GM21717 (cell line): ENCODE measurements around the gene NHLRC2.
"Not testable (repeated sequence)": the region's sequence is repeated elsewhere in the genome, so short reads cannot be mapped to it uniquely, and the experiment has no call there.

ENCODE experiments used
- ATAC-seq: cut with Tn5 transposase; IDR thresholded peaks from one replicate; pipeline ENCODE4 v1.9.1; 2021; ENCODE audit warnings: mild to moderate bottlenecking, moderate library complexity; ENCODE audit not compliant: unreplicated experiment

The NHLRC2 gene, protein sequence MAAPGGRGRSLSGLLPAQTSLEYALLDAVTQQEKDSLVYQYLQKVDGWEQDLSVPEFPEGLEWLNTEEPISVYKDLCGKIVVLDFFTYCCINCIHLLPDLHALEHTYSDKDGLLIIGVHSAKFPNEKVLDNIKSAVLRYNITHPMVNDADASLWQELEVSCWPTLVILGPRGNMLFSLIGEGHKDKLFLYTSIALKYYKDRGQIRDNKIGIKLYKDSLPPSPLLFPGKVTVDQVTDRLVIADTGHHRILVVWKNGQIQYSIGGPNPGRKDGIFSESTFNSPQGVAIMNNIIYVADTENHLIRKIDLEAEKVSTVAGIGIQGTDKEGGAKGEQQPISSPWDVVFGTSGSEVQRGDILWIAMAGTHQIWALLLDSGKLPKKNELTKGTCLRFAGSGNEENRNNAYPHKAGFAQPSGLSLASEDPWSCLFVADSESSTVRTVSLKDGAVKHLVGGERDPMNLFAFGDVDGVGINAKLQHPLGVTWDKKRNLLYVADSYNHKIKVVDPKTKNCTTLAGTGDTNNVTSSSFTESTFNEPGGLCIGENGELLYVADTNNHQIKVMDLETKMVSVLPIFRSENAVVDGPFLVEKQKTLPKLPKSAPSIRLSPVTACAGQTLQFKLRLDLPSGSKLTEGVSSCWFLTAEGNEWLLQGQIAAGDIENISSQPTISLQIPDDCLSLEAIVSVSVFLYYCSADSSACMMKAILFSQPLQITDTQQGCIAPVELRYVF

DNA sequence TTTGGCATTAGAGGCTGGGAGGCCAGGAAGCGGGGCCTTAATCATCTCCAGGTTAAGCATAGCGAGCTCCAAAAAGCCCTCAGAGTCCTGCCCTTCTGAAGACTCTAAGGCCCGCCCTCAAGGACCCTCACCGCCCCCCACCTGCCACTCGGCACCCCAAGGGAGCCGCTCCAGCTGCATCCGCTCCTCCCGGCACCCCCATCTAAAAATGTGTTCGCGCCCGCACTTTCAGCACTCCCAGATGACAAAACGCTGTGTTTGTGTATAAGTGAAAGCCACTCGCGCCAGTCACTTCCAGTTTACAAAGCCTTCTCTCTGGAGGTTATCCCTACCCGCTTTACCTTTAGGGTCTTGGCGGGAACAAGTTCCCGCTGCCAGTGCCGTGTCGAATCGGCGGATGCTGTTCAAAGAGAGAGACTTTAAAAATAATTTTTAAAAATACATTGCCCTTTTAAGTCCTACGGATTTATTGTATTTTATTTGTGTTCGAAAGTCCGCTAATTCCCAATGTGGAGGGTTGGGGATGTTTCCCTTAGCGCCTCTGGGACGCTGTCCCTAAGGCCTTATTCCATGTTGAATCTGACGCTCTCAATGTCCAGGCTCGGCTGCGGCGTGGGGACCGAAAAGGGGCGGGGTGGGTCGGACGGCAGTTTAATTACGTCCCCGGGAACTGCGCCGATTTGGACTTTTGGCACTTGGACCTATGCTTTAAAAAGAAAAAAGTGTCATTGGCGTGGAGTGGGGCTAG is at the start of gene NHLRC2, which contains the start of gene DCLRE1A:
Gene NHLRC2, plus strand, starts transcription at position 649 of the 748 bp plus-strand sequence. CDS start 212 bp downstream, outside the sequence.
Gene DCLRE1A, minus strand, starts transcription at position 70 of the 748 bp plus-strand sequence. CDS start 900 bp downstream, outside the sequence.
- peak; percentile 51 for ATAC-seq

- no peak for ATAC-seq
Measured at GRCh38 chr10:113806503-113806902, 48.0 kb upstream of the NHLRC2 start.

- ATAC-seq, result no peak
Measured at GRCh38 chr10:113808168-113808567, 46.3 kb upstream of the NHLRC2 start.

- ATAC-seq, result not testable (repeated sequence)
Measured at GRCh38 chr10:113814700-113815099, 39.8 kb upstream of the NHLRC2 start.

- no peak for ATAC-seq
Measured at GRCh38 chr10:113819989-113820388, 34.5 kb upstream of the NHLRC2 start.

GRCh38 chr10:113820507-113820906 is 34.0 kb upstream of the NHLRC2 start:
- ATAC-seq, result no peak

DNA sequence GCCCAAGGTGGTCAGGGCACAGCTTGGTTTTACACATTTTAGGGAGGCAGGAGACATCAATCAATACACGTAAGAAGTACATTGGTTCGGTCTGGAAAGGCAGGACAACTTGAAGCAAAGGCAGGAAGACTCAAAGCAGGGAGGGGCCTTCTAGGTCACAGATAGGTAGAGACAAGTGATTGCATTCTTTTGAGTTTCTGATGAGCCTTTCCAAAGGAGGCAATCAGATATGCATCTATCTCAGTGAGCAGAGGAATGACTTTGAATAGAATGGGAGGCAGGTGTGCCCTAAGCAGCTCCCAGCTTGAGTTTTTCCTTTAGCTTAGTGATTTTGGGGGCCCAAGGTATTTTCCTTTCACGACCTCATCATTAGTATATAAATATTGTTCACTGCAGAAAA is 33.2 kb upstream of the NHLRC2 start:
- ATAC-seq, result not testable (repeated sequence)

DNA sequence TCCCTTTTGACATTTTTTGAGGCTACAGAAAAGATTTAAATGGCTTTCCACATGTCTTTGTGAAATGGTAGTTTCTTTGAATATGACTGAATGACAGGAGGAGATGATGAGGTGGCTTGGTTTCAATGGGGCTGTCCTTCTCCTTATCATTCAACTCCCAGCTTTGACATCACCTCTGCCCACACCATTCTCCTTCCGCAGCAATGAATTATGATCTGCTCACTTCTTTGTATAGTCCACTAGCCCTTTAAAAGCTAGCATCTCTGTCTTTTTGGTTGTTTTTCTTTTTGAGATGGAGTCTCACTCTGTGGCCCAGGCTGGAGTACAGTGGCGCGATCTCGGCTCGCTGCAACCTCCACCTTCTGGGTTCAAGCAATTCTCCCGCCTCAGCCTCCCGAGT is 32.3 kb upstream of the NHLRC2 start:
- ATAC-seq, result no peak

- no peak for ATAC-seq
Measured at GRCh38 chr10:113823389-113823788, 31.1 kb upstream of the NHLRC2 start.

DNA sequence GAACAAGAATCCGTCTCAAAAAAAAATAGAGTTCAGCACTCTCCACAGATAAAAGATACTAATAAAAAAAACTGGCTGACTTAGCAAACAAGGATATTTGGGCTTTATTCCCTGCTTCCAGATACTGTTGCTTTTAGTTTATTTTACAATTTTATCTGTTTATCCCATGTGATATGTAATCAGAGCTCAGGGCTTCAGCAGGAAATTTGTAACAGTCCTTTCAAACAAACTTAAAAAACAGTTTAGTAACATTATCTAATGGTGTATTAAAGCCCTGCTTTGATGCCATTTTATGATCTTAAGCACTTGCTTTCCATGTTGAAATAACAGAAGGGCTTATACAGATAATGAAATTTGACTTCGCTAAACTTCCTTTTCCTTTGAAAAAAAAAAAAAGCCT is 28.7 kb upstream of the NHLRC2 start:
- ATAC-seq, result no peak

DNA sequence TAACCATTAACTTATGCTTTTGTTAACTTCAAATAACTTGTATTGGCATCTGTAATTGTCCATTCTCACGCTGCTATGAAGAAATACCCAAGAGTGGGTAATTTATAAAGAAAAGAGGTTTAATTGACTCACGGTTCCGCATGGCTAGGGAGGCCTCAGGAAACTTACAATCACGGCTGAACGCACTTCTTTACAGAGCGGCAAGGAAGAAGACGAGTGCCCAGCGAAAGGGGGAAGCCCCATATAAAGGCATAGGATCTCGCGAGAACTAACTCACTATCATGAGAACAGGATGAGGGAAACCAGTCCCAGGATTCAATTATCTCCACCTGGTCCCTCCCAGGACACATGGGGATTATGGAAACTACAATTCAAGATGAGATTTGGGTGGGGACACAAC is 25.9 kb upstream of the NHLRC2 start:
- not testable (repeated sequence) for ATAC-seq

GRCh38 chr10:113842171-113842570 is 12.3 kb upstream of the NHLRC2 start:
- ATAC-seq, result no peak

DNA sequence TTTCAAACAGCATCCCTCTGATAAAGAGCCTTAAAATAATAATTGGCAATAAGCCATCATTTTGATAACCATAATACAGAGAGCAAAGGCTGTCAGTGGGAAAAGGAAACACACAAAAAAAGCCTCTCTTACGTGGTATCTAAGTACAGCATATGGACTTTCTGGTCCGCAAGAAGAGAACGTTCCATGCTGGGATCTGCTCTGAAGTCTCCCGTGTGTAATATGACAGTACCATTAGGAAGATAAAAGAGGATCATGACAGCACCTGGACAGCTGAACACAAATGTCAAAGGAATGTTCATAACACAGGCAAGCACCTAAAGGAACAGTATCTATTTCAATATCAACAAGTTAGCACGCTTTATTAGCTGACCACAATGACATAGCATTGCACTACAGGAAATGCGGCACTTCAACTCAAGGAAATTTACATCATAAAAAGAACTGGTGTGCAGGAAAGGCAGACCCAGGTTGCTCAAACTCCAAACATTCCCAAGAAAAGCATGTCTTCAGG is 10.4 kb upstream of the NHLRC2 start:
- ATAC-seq, result no peak

GRCh38 chr10:113846036-113846435 is 8.4 kb upstream of the NHLRC2 start:
- no peak for ATAC-seq

- ATAC-seq, result no peak
Measured at GRCh38 chr10:113849140-113849803, 5.2 kb upstream of the NHLRC2 start.

- no peak for ATAC-seq
Measured at GRCh38 chr10:113849946-113850345, 4.5 kb upstream of the NHLRC2 start.

- no peak for ATAC-seq
Measured at GRCh38 chr10:113853578-113854012, 866 bp upstream of the NHLRC2 start.

- peak; percentile 33 for ATAC-seq
Measured at GRCh38 chr10:113854761-113855588, 514 bp downstream of the NHLRC2 start.

- ATAC-seq, result no peak
Measured at GRCh38 chr10:113856563-113856962, 2.1 kb downstream of the NHLRC2 start.

DNA sequence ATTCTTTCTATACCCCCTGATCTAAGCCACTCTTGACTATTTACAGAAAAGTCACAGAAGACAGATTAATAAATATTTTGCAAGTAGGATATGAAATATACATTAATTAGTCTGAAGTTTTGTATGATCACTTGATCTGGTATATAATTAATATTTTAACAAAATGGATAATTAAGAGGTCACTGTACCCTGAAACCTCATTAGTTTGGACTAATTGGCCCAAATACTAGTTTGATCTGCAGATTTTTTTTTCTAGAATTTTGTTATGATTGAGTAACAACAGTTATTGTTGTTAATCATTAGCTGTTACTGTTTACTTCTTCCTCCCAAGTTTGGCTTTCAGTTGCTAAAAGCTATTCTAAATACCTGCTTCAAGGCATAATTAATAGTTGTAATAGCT is 2.7 kb downstream of the NHLRC2 start:
- no peak for ATAC-seq
